Cardiac muscle cell (in vitro differentiated cells and primary cell): Measurements from ENCODE around the gene HOXD4. TPM values are rescaled to one million over a fixed set of nuclear protein-coding genes. Genes with fewer than 3 reads are reported as not detected.

Source experiments
- DNase-seq, 2 donors: peaks; one replicate each; pipeline versions ENCODE4 v3.0.0 to v3.0.0-alpha.2; 2010 to 2017; ENCODE audit warnings: low read depth in 1 of 2, low spot score in 1 of 2
- H3K27ac ChIP-seq: fragments of 200-600 bp; sonication (generic); 2 replicates; pipeline ENCODE4 v1.5.1; 2016
- H3K27me3 ChIP-seq: fragments of 200-600 bp; sonication (generic); 2 replicates; pipeline ENCODE4 v1.6.0; 2016; ENCODE audit warnings: control low read depth
- H3K36me3 ChIP-seq: fragments of 200-600 bp; sonication (generic); 2 replicates; pipeline ENCODE4 v1.5.1; 2016; ENCODE audit warnings: control low read depth
- H3K4me1 ChIP-seq: fragments of 200-600 bp; sonication (generic); 2 replicates; pipeline ENCODE4 v1.8.1; 2017; ENCODE audit warnings: low read depth, mild to moderate bottlenecking, mixed run types
- H3K4me3 ChIP-seq: fragments of 200-600 bp; sonication (generic); 2 replicates; pipeline ENCODE4 v1.5.1; 2016; ENCODE audit warnings: mild to moderate bottlenecking
- H3K9me3 ChIP-seq: fragments of 200-600 bp; sonication (generic); 2 replicates; pipeline ENCODE4 v1.5.1; 2017; ENCODE audit warnings: low read depth, mild to moderate bottlenecking, control low read depth
- CTCF ChIP-seq: IDR thresholded peaks from 2 replicates; pipeline ENCODE4 v1.5.1; 2012; ENCODE audit warnings: low read depth, mild to moderate bottlenecking, low read length
- polyA plus RNA-seq: library from polyadenylated mRNA; unstranded; fragments of >200 nt; fragmentation: Nextera tagmentation; extraction: Ambion mirVana; gene quantifications from 2 replicates; pipeline ENCODE4 v1.2.1, GENCODE V29; 2016
- total RNA-seq: library from RNA; depleted of rRNA; stranded (reverse); fragments of >200 nt; gene quantifications from 2 replicates; pipeline ENCODE4 v1.2.3, GENCODE V29; 2016

Gene HOXD4
- total and polyA plus RNA-seq, 2 experiments from 2014 or later, result not detected

DNA sequence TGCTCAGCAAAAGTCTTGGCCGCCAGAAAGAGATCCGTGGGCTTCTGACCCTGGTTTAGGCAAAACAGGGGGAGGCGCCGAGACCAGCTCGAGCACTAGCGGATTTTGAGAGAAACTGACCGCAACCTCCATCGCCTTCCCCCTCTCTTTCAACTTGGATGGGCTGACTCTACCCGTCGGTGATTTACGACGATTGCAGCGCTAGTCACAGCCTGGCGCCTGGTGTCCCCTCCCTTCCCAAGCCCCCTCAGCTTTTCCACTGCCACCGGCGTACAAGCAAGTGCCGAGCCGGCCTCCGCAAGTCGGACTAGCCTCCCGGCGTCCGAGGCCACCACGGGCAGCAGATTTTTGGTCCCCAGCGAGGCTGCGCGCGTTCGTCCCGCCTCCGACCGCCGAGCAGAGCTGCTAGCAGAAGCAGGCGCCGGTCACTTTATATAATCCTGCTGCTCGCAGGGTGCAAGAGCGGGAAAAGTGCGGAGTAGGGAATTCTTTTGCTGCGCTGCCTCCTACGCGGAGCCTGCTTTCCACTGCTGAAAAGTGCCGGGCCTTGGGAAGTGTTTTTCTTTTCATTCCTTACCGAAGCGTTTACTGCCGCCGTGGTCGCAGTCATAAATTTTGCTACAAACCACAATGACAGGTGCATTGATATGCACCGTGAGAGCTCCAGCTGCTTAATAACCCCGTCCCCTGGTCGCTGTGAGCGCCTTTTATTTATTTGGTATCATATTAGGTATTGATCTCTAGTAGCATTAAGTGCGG, 13.4 kb downstream of the HOXD4 start:
- DNase-seq, result no peak
- Histone ChIP-seq H3K4me3 (no peak overlapping the region), H3K9me3 (no peaks in the 10 kb centered on the region), H3K27ac (no peak overlapping the region), H3K4me1 (no peaks in the 10 kb centered on the region), H3K27me3 (peaks cover 100% of the 10 kb centered on the region), H3K36me3 (no peaks in the 10 kb centered on the region)
- no peak for TF ChIP-seq CTCF

DNA sequence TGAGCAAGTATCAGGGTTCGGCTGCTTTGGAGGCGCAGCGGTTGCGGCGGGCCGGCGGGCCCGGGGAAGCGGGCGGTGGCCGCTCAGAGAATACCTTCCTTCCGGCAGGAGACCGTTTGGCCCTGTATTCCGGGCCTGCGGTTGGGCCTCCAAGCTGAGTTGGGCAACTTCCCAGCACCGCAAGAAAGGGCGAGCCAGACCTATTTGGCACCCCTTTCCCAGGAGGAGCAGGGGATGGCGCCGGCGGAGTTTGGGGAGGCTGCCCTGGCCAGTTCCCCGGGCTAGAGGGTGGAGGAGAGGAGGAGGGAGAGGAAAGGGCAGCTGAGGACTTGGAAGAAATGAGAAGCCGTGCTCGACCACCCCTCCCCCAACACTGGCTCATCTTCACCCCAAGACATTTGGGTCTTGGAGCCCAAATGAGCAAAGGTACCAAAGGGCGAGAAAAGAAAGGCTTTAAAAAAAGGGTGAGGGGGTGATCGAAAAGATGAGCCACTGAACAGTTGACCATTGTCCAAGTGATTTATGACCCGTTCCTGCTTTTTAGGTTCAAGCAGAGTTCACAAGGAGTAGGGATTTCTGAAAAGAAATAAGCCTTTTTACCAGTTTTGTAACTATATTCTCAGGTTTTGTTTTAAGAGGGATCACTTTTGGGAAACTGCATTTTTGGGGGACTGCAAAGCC, 14.2 kb downstream of the HOXD4 start:
- H3K9me3 ChIP-seq, result no peaks in the 10 kb centered on the region
- no peaks in the 10 kb centered on the region for H3K36me3 ChIP-seq
- peaks cover 100% of the 10 kb centered on the region for H3K27me3 ChIP-seq
- no peak overlapping the region for H3K4me3 ChIP-seq
- no peak for DNase-seq
- TF ChIP-seq CTCF, result no peak
- no peak overlapping the region for H3K27ac ChIP-seq
- no peaks in the 10 kb centered on the region for H3K4me1 ChIP-seq

GRCh38 chr2:176166272-176166671, 14.9 kb downstream of the HOXD4 start:
- Histone ChIP-seq H3K27me3 (peaks cover 100% of the 10 kb centered on the region), H3K9me3 (no peaks in the 10 kb centered on the region), H3K27ac (no peak overlapping the region), H3K4me1 (no peaks in the 10 kb centered on the region), H3K4me3 (no peak overlapping the region), H3K36me3 (no peaks in the 10 kb centered on the region)
- no peak for TF ChIP-seq CTCF
- DNase-seq, result no peak

- DNase-seq, result no peak
- Histone ChIP-seq H3K36me3 (no peaks in the 10 kb centered on the region), H3K4me1 (no peaks in the 10 kb centered on the region), H3K27me3 (peaks cover 100% of the 10 kb centered on the region), H3K27ac (no peak overlapping the region), H3K4me3 (no peak overlapping the region), H3K9me3 (no peaks in the 10 kb centered on the region)
- no peak for TF ChIP-seq CTCF
Observed at GRCh38 chr2:176167398-176167797, 16.0 kb downstream of the HOXD4 start.

DNA sequence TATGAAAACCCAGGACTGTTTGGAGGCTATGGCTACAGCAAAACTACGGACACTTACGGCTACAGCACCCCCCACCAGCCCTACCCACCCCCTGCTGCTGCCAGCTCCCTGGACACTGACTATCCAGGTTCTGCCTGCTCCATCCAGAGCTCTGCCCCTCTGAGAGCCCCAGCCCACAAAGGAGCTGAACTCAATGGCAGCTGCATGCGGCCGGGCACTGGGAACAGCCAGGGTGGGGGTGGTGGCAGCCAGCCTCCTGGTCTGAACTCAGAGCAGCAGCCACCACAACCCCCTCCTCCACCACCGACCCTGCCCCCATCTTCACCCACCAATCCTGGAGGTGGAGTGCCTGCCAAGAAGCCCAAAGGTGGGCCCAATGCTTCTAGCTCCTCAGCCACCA, 17.8 kb downstream of the HOXD4 start:
- no peak overlapping the region for H3K4me3 ChIP-seq

More for the DNA sequence above, 17.8 kb downstream of the HOXD4 start:
- TF ChIP-seq CTCF, result no peak
- H3K4me1 ChIP-seq, result no peaks in the 10 kb centered on the region
- H3K27me3 ChIP-seq, result peaks cover 100% of the 10 kb centered on the region
- no peaks in the 10 kb centered on the region for H3K9me3 ChIP-seq
- DNase-seq, result no peak
- no peaks in the 10 kb centered on the region for H3K36me3 ChIP-seq
- H3K27ac ChIP-seq, result no peak overlapping the region
